Measurements from ENCODE around the gene CCDC142. TPM values are rescaled to one million over a fixed set of nuclear protein-coding genes. Genes with fewer than 3 reads are reported as not detected.

CCDC142 gene
- total and polyA plus RNA-seq, 10 of the 15 experiments (the other 5 are each of a cell fraction or from before 2014, with no cell fraction given) = 0.93 to 16.9 (median 9.0) TPM

- TF ChIP-seq, protein P1, sequence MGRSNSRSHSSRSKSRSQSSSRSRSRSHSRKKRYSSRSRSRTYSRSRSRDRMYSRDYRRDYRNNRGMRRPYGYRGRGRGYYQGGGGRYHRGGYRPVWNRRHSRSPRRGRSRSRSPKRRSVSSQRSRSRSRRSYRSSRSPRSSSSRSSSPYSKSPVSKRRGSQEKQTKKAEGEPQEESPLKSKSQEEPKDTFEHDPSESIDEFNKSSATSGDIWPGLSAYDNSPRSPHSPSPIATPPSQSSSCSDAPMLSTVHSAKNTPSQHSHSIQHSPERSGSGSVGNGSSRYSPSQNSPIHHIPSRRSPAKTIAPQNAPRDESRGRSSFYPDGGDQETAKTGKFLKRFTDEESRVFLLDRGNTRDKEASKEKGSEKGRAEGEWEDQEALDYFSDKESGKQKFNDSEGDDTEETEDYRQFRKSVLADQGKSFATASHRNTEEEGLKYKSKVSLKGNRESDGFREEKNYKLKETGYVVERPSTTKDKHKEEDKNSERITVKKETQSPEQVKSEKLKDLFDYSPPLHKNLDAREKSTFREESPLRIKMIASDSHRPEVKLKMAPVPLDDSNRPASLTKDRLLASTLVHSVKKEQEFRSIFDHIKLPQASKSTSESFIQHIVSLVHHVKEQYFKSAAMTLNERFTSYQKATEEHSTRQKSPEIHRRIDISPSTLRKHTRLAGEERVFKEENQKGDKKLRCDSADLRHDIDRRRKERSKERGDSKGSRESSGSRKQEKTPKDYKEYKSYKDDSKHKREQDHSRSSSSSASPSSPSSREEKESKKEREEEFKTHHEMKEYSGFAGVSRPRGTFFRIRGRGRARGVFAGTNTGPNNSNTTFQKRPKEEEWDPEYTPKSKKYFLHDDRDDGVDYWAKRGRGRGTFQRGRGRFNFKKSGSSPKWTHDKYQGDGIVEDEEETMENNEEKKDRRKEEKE (IDR thresholded peaks at IDR 0.05) = no peak
- TF ChIP-seq CBFB (IDR thresholded peaks at IDR 0.05; ENCODE audit: low read depth) (no peak), YY1 (IDR thresholded peaks at IDR 0.05; ENCODE audit: low read depth, low read length) (peak; percentile 23; the same call in 1 of the 2 replicates), CREB1 (IDR thresholded peaks at IDR 0.05; ENCODE audit: low read depth) (no peak), PAX8 (IDR thresholded peaks at IDR 0.05) (no peak), BCL11A (IDR thresholded peaks at IDR 0.05; ENCODE audit: low read depth, low read length) (no peak), ESRRA (IDR thresholded peaks at IDR 0.05; ENCODE audit: low read length) (no peak), POU2F2 (IDR thresholded peaks at IDR 0.05; ENCODE audit: borderline replicate concordance, low read depth, low read length) (peak; percentile 5; the same call in 2 of the 3 replicates), ZNF207 (IDR thresholded peaks at IDR 0.05; ENCODE audit: borderline replicate concordance) (peak; percentile 60; the same call in 1 of the 2 replicates), SREBF1 (IDR thresholded peaks at IDR 0.05; ENCODE audit: low read length) (no peak), SMC3 (IDR thresholded peaks at IDR 0.05; ENCODE audit: borderline replicate concordance, low read length) (no peak), NR2C2 (IDR thresholded peaks at IDR 0.05; ENCODE audit: borderline replicate concordance, control insufficient read depth, insufficient read length, low read depth) (no peak), RCOR1 (conservative IDR thresholded peaks at IDR 0.05; ENCODE audit: low read depth, low read length) (0 out of 2 replicates have a peak, but pooled peaks have one; percentile 65), CHD2 (IDR thresholded peaks at IDR 0.05; ENCODE audit: borderline replicate concordance, low read depth, low read length) (peak; percentile 64)
- TF ChIP-seq, protein P2, sequence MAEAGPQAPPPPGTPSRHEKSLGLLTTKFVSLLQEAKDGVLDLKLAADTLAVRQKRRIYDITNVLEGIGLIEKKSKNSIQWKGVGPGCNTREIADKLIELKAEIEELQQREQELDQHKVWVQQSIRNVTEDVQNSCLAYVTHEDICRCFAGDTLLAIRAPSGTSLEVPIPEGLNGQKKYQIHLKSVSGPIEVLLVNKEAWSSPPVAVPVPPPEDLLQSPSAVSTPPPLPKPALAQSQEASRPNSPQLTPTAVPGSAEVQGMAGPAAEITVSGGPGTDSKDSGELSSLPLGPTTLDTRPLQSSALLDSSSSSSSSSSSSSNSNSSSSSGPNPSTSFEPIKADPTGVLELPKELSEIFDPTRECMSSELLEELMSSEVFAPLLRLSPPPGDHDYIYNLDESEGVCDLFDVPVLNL (IDR thresholded peaks at IDR 0.05; ENCODE audit: low read depth, low read length) = no peak
- TF ChIP-seq, protein P3, sequence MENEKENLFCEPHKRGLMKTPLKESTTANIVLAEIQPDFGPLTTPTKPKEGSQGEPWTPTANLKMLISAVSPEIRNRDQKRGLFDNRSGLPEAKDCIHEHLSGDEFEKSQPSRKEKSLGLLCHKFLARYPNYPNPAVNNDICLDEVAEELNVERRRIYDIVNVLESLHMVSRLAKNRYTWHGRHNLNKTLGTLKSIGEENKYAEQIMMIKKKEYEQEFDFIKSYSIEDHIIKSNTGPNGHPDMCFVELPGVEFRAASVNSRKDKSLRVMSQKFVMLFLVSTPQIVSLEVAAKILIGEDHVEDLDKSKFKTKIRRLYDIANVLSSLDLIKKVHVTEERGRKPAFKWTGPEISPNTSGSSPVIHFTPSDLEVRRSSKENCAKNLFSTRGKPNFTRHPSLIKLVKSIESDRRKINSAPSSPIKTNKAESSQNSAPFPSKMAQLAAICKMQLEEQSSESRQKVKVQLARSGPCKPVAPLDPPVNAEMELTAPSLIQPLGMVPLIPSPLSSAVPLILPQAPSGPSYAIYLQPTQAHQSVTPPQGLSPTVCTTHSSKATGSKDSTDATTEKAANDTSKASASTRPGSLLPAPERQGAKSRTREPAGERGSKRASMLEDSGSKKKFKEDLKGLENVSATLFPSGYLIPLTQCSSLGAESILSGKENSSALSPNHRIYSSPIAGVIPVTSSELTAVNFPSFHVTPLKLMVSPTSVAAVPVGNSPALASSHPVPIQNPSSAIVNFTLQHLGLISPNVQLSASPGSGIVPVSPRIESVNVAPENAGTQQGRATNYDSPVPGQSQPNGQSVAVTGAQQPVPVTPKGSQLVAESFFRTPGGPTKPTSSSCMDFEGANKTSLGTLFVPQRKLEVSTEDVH (IDR thresholded peaks at IDR 0.05; ENCODE audit: low read depth, partially characterized antibody) = no peak
- TF ChIP-seq, protein P4, sequence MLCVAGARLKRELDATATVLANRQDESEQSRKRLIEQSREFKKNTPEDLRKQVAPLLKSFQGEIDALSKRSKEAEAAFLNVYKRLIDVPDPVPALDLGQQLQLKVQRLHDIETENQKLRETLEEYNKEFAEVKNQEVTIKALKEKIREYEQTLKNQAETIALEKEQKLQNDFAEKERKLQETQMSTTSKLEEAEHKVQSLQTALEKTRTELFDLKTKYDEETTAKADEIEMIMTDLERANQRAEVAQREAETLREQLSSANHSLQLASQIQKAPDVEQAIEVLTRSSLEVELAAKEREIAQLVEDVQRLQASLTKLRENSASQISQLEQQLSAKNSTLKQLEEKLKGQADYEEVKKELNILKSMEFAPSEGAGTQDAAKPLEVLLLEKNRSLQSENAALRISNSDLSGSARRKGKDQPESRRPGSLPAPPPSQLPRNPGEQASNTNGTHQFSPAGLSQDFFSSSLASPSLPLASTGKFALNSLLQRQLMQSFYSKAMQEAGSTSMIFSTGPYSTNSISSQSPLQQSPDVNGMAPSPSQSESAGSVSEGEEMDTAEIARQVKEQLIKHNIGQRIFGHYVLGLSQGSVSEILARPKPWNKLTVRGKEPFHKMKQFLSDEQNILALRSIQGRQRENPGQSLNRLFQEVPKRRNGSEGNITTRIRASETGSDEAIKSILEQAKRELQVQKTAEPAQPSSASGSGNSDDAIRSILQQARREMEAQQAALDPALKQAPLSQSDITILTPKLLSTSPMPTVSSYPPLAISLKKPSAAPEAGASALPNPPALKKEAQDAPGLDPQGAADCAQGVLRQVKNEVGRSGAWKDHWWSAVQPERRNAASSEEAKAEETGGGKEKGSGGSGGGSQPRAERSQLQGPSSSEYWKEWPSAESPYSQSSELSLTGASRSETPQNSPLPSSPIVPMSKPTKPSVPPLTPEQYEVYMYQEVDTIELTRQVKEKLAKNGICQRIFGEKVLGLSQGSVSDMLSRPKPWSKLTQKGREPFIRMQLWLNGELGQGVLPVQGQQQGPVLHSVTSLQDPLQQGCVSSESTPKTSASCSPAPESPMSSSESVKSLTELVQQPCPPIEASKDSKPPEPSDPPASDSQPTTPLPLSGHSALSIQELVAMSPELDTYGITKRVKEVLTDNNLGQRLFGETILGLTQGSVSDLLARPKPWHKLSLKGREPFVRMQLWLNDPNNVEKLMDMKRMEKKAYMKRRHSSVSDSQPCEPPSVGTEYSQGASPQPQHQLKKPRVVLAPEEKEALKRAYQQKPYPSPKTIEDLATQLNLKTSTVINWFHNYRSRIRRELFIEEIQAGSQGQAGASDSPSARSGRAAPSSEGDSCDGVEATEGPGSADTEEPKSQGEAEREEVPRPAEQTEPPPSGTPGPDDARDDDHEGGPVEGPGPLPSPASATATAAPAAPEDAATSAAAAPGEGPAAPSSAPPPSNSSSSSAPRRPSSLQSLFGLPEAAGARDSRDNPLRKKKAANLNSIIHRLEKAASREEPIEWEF (IDR thresholded peaks at IDR 0.05; ENCODE audit: insufficient replicate concordance, low read depth, low read length) = peak; percentile 86
Observed at GRCh38 chr2:74530239-74531187, 47.7 kb upstream of the CCDC142 start (continued).

All from GM12878 (cell line).